GM12873 (cell line): Measurements from ENCODE around the gene ATP6V0E1.

Source experiments
- CTCF ChIP-seq: IDR thresholded peaks from 2 replicates; pipeline ENCODE4 v1.5.1; 2012; ENCODE audit warnings: low read depth, mild to moderate bottlenecking, moderate library complexity, low read length, control low read depth; ENCODE audit not compliant: insufficient read depth; ENCODE audit errors: missing control alignments

Gene ATP6V0E1

GRCh38 chr5:173053041-173053440 is 69.5 kb downstream of the ATP6V0E1 start:
- TF ChIP-seq CTCF, result no peak

GRCh38 chr5:173055042-173055721 is 71.6 kb downstream of the ATP6V0E1 start:
- TF ChIP-seq CTCF, result no peak

GRCh38 chr5:173055722-173055982 is 72.1 kb downstream of the ATP6V0E1 start:
- no peak for TF ChIP-seq CTCF

DNA sequence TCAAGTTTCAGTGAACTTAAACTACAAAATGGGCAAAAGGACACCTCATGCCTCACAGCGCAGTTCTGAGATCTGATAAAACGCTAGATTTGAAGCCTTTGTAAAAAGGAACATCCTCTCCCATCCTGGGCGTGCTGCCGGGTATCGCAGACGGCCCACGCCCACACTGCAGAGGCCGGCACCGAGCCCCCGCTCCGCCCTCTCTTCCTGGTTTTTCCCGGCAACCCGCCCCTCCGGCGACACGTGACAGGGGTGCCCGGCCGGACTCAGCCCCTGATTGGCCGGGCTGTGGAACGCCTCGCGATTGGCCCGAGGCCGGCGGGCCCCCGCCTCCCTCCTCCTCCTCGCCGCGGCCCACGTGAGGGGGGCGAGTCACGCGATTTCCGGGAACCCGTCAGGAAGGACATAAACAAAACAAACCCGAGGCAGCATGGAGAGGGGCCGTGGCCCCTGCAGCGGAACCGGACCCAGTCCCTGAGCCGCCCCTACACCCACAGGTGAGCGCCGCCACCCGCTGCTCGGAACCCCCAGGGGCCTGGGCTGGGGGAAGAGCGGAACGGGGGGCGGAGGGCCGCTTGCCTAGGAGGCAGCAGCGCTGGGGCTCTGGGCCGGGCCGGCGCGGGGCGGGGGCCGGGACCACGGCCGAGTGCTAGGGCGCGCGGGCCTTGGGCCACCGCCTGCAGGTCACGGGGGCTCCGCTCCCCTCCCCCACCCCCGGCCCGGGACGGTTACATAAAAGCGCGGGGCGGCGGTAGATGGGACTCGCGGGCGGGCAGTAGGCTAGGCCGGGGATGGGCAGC is 72.6 kb downstream of the ATP6V0E1 start, which contains the start of gene CREBRF:
Gene CREBRF (plus strand): TSS at position 370 of the 800 bp plus-strand sequence. CDS start 24,424 bp downstream, outside the sequence.
- no peak for TF ChIP-seq CTCF

DNA sequence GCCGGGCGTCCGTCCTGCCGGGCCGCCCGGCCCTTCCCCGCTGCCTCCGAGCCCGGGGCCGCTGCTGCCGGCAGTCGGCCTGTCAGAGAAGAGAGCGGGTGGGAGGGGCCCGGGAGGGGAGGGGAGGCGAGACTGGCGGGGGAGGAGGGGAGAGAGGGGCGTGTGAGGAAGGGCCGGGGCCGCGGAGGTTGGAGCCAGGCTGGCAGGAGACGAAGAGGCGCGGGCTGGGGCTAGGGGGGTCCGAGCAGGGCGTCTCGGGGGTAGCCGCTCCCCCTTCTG is 73.2 kb downstream of the ATP6V0E1 start:
- TF ChIP-seq CTCF, result no peak

DNA sequence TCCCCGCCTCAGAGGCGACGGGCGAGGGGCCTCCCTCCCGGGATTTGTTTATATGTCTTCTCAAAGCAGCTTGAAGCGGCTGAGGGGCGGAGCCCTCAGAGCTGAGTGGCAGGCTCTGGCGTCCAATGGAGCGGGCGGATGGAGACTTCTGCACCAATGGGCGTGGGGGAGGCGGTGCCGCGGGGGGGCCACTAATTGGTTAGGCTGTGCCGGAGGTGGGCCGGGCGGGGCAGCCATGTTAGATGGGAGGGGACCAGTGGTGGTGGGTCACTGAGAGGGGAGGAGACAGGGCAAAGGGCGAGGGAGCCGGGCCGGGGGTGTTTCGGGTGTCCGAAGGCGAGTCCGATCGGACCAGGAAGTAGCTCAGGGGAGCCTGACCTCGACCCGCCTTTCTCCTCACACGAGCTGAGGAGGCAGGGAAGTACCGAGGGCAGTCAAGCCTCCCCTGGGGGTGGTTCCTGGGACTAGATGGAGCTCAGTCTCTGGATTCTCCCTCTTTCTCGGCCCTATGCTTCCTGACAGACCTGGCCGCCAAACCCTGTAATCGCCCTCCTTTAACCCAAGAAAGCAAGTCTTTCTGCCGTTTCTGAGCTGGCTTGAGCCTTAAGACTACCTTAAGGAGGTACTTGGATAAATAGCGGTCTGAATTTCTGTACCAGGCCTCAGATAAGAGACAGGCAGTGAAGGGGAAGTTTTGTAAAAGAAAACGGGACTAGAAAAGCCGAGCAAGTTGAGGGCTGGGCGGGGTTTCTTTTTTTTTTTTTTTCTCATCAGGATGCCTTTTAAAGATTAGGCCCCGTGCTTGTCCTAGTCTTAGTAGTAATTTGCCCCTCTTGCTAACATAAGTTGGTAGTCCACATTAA is 73.7 kb downstream of the ATP6V0E1 start:
- no peak for TF ChIP-seq CTCF

- TF ChIP-seq CTCF, result no peak
Observed at GRCh38 chr5:173062141-173062540, 78.6 kb downstream of the ATP6V0E1 start.
